Measurements from ENCODE around the gene FIS1. TPM values are rescaled to one million over a fixed set of nuclear protein-coding genes. Genes with fewer than 3 reads are reported as not detected.
A peak's percentile ranks its signal among the peaks of the same experiment; 100 is the strongest.
"Not testable (repeated sequence)": the region's sequence is repeated elsewhere in the genome, so short reads cannot be mapped to it uniquely, and the experiment has no call there.

The FIS1 gene
- total RNA-seq, 1 donor from 2014 or later = 147 TPM

DNA sequence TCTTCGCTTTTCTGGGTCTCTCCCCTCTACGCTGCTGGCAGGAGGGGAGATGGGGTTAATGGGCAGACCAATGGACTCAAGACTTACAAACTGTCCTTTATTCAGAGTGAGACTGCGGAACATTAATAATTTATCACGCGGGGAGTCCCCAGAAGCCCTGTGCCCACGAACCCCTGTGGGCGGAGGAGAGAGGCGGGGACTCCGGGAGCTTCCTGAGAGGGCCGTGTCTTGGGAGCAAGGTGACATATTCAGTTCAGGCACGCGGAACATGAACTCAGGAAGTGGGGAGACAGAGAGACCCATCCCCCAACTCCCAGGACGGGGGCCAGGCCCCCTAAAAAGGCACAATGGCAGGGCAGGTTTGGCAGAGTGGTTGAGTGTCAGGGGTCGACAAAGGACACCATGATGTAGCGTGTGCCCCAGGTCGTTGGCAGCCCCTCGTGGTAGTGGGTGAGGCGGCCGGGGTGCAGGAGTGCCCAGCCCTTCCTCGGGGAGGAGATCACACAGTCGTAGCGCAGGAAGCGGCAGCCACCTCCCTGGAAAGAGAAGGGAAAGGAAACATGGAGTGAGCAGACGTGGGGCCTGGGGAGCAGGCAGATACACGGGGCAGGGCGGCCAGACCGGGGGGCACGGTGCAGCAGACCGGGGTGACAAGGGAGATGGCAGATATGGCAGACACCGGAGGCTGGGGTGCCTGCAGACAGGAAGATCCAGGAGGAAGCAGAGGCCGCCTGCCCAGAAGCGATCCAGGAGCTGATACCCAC lies 38.8 kb downstream of the FIS1 start:
- H3K4me1 ChIP-seq = peaks cover 6% of the 10 kb centered on the region
- TF ChIP-seq, protein P1, sequence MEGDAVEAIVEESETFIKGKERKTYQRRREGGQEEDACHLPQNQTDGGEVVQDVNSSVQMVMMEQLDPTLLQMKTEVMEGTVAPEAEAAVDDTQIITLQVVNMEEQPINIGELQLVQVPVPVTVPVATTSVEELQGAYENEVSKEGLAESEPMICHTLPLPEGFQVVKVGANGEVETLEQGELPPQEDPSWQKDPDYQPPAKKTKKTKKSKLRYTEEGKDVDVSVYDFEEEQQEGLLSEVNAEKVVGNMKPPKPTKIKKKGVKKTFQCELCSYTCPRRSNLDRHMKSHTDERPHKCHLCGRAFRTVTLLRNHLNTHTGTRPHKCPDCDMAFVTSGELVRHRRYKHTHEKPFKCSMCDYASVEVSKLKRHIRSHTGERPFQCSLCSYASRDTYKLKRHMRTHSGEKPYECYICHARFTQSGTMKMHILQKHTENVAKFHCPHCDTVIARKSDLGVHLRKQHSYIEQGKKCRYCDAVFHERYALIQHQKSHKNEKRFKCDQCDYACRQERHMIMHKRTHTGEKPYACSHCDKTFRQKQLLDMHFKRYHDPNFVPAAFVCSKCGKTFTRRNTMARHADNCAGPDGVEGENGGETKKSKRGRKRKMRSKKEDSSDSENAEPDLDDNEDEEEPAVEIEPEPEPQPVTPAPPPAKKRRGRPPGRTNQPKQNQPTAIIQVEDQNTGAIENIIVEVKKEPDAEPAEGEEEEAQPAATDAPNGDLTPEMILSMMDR (IDR thresholded peaks at IDR 0.05) = no peak
- peaks cover 23% of the 10 kb centered on the region for H3K27me3 ChIP-seq
- peaks cover 36% of the 10 kb centered on the region for H3K36me3 ChIP-seq
- H3K4me3 ChIP-seq = no peak overlapping the region
- intact Hi-C loops (cut with DNase I) = no loop called here
- DNase-seq = no peak
- H3K27ac ChIP-seq = no peak overlapping the region
- no peaks in the 10 kb centered on the region for H3K9me3 ChIP-seq
- no peak for ATAC-seq

DNA sequence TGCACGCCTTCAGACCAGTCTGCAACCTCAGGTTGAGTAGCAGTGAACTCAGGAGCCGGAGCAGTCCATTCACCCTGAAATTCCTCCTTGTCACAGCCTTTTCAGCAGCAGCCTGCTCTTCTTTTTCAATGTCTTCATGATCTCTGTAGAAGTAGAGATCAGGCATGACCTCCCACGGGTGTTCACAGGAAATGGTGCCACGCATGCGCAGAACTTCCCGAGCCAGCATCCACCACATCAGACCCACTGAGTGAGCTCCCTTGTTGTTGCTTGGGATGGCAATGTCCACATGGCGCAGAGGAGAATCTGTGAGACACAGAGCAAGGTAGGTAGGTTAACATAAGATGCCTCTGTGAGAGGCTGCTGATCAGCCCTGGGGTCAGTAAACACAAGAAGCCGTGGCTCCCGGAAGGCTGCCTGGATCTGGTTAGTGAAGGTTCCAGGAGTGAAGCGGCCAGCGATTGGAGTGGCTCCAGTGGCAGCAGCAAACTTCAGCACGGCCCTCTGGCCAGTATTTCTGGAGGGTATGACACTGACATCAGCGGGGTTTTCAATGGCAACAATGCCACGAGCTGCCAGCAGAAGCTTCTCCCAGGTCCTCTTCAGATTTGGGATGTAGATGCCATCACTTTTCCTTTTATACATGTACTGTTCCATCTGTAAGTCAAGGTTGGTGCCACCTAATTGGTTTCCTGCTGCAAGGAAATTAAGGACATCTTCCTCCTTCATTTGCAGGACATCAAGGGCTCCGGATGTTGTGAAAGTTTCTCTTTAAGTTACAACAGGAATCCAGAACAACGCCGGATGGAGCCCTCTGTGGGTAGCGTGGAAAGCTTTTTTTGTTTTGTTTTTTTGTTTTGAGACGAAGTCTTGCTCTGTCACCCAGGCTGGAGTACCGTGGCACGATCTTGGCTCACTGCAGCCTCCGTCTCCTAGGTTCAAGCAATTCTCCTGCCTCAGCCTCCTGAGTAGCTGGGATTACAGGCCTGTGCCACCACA lies 40.8 kb downstream of the FIS1 start:
- H3K36me3 ChIP-seq = peaks cover 16% of the 10 kb centered on the region
- H3K9me3 ChIP-seq; intact Hi-C loops (cut with DNase I); H3K4me3 ChIP-seq; ATAC-seq; H3K27ac ChIP-seq; DNase-seq; H3K4me1 ChIP-seq: not testable (repeated sequence)
- H3K27me3 ChIP-seq = peaks cover 41% of the 10 kb centered on the region

DNA sequence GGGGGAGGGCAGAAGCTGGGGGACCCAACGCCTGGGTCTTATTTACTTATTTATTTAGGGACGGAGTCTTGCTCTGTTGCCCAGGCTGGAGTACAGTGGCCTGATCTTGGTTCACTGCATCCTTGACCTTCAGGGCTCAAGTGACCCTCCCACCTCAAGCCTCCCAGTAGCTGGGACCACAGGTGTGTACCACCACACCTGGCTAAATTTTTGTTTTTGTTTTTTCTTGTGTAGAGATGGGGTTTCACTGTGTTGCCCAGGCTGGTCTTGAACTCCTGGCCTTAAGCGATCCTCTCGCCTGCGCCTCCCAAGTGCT lies 42.3 kb downstream of the FIS1 start:
- Histone ChIP-seq H3K9me3 (no peaks in the 10 kb centered on the region), H3K4me3 (no peak overlapping the region), H3K36me3 (peaks cover 4% of the 10 kb centered on the region), H3K4me1 (peaks cover 6% of the 10 kb centered on the region), H3K27me3 (peaks cover 48% of the 10 kb centered on the region), H3K27ac (no peak overlapping the region)
- no peak for DNase-seq
- ATAC-seq = no peak
- intact Hi-C loops (cut with DNase I) = no loop called here
- TF ChIP-seq, protein P1 (IDR thresholded peaks at IDR 0.05) = no peak

DNA sequence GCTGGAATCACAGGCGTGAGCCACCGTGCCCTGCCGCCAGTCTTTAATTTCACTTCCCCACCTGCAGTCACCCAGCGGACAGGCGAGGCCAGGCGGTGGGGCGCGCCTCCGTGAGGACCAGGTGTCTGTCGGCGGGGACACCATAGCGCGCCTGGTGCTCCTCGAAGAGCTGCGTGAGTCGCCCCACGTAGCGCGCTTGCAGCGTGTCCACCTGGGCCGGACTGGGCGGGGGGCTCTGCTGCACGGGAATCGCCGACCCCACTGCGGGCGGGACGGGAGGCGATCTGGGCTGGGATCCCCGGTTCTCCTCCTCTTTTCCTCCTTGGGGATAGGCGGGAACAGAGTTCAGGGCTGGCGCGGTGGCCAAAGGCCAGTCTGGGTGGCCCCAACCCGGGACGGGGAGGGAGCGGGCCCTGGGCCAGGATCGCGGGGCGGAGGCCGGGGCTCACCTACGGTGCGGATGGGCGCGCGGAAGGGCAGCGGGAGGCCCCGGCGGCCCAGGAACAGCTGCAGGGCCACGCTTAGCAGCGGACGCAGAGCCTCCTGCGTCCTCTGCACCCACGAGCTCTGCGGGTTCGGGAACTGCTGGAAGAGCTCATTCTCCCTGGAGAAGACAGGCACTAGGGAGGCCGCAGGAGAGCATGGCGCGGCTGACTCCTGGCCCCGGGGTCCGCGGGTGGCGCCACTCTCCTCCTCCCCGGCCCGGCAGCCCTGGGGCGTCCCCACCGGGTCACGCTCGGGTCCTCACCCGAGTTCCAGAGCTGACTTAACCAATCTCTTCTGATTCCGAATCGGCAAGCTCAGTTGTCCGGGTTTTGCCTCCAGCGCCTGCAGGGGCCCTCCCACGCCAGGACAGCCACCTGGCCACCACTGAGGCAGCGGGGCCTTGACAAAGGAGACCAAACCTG lies 42.9 kb downstream of the FIS1 start:
- TF ChIP-seq, protein P1 (IDR thresholded peaks at IDR 0.05) = no peak
- intact Hi-C loops (cut with DNase I) = no loop called here
- Histone ChIP-seq H3K36me3 (no peaks in the 10 kb centered on the region), H3K27ac (no peak overlapping the region), H3K4me3 (no peak overlapping the region), H3K9me3 (no peaks in the 10 kb centered on the region), H3K27me3 (peaks cover 48% of the 10 kb centered on the region), H3K4me1 (peaks cover 6% of the 10 kb centered on the region)
- DNase-seq (no peak), ATAC-seq (peak; percentile 39)

DNA sequence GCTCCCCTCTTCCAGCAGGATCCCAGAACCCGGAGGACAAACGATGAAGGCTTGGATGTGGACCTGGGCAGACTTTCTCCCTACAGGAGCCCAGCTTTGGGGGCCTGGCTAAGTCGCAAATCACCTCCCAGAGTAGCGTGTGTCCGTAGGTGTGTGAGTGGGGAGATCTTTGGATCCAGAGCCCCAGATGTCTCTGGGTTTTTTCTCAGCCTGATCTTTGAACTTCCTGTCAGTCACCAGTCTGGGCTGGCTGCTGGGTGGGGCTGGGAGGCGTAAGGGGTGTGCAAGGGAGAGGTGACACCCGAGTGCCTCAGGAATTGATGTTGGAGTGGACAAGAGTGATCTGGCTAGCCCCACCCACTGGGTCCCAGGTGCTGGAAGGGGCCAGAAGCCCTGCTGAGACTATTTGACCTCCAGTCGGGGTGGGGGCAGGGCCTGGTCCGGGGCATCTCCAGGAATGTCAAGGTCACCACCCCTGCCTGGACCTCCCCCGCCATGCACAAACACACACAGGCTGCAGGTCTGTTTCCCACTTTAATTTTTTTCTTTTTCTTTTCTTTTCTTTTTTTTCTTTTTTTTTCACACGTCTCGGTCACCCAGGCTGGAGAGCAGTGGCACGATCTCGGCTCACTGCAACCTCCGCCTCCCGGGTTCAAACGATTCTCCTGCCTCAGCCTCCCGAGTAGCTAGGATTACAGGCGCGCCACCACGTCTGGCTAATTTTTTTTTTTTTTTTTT lies 43.9 kb downstream of the FIS1 start, which contains the start of gene MOGAT3:
MOGAT3 (minus strand) TSS at position 175 of the 738 bp plus-strand sequence. CDS start 182 bp downstream, outside the sequence.
- no peak for DNase-seq
- H3K4me1 ChIP-seq = peaks cover 6% of the 10 kb centered on the region
- intact Hi-C loops (cut with DNase I) = no loop called here
- no peaks in the 10 kb centered on the region for H3K9me3 ChIP-seq
- TF ChIP-seq, protein P1 (IDR thresholded peaks at IDR 0.05) = no peak
- no peak within 1 kb of the TSS for H3K4me3 ChIP-seq
- peaks cover 48% of the 10 kb centered on the region for H3K27me3 ChIP-seq
- ATAC-seq = no peak
- H3K27ac ChIP-seq = no peak within 1 kb of the TSS
- H3K36me3 ChIP-seq = no peaks in the 10 kb centered on the region
